GM18870 (cell line): Measurements from ENCODE around the gene PRKCZ.

ENCODE experiments used
- ATAC-seq: cut with Tn5 transposase; IDR thresholded peaks from one replicate; pipeline ENCODE4 v1.9.1; 2021; ENCODE audit warnings: moderate library complexity; ENCODE audit not compliant: unreplicated experiment

PRKCZ gene

GRCh38 chr1:2188336-2188735 is 138.1 kb downstream of the PRKCZ start:
- no peak for ATAC-seq

DNA sequence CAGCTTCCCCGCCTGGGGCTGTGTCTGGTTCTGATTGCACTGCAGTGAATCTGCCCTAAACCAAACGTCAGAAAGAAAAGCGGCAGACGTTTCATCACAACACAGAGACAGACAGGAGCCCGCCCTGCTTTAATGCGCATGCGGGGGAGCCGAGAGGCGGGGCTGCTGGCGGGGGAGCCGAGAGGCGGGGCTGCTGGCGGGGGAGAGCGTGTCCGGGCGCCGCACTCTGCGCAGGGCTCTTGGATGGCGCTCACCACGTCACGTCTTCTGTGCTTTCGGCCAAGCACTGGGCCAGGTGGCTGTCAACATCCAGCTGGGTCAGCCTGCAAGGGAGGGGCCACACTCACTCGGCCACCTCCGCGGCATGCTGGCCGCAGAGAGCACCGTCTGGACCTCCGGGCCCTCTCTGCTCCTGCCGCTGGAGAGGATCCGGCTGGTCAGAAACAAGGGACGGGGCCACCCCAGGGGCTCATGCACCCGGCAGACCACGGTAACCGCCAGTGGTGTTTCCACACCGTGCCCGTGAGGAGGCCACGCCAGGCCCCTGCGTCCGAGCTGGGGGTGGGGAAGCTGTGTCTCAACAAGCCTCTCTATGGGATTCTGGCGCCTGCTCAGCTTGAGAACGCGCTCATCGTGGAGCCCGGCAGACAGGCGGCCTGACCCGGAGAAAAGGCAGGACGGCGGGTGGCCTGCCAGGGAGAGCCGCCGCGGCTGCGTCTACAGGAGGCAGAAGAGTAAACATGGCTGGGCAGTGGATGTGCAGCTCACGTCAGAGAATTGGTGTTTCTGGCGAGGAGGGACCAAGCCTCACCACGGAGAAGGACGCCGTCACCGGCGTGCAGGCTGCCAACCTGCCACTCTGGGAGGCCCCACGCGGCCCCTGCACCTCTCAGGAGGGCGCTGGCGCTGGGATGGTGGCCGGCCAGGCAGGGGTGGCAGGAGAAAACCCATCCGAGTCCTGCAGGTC is 139.5 kb downstream of the PRKCZ start:
- no peak for ATAC-seq

DNA sequence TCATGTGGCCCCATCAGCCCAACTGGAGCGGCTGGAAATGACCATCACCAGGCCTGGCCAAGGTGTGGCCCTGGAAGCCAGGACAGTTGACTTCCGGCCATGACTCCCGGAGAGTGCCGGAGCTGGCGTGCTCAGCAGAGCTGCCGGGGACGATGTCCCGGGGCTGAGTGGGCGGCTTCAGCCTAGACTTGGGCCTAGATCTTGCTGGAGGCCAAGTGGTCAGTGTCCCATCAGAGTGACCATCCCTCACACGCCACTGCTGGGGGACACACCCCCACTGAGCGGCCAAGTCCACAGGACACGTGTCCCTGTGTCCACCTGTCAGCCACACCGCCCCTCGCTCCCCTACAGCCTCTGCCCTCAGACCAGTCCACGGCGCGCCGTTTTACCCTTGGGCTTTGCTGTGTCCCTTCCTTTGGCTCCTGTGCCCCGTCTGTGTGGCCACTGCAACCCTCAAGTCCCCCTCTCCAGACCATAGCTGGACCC is 140.3 kb downstream of the PRKCZ start:
- no peak for ATAC-seq

DNA sequence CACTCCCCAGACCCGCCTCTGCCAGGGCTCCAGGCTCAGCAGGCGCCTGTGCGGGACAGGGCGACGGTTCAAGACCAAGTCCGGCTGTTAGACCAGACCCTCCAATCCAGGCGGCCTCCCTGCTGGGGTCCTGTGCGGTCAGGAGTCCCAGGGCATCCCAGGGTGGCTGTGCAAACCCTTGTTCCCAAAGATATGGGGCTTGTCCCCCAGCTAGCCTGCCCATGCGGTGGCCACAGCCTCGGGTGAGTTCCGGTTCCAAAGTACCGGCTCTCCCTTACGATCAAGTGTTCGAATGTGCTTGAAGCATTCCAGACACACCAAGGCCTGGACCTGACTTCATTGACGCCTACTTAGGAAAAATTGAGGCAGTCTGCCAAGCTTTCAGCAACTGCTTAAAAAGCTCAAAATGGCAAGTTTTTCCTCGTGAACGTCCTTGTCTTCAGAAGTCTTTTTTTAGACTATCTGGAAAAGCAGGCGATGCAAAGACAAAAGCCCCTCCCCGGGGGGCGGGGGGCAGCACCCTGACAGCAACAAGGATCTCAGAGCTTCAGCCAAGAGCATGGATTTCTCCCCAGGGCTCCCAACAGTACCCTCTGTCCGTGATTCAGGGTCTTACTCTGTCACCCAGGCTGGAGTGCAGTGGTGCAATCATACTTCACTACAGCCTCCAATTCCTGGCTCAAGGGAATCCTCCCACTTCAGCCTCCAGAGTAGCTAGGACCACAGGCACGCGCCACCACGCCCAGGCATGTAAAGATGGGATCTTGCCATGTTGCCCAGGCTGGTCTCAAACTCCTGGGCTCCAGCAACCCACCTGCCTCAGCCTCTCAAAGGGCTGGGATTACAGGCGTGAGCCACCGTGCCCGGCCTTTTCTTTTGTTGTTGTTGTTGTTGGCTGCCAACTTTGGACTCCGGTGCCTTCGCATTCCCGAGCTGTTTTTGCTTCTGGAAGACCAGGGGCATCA is 142.1 kb downstream of the PRKCZ start:
- no peak for ATAC-seq

DNA sequence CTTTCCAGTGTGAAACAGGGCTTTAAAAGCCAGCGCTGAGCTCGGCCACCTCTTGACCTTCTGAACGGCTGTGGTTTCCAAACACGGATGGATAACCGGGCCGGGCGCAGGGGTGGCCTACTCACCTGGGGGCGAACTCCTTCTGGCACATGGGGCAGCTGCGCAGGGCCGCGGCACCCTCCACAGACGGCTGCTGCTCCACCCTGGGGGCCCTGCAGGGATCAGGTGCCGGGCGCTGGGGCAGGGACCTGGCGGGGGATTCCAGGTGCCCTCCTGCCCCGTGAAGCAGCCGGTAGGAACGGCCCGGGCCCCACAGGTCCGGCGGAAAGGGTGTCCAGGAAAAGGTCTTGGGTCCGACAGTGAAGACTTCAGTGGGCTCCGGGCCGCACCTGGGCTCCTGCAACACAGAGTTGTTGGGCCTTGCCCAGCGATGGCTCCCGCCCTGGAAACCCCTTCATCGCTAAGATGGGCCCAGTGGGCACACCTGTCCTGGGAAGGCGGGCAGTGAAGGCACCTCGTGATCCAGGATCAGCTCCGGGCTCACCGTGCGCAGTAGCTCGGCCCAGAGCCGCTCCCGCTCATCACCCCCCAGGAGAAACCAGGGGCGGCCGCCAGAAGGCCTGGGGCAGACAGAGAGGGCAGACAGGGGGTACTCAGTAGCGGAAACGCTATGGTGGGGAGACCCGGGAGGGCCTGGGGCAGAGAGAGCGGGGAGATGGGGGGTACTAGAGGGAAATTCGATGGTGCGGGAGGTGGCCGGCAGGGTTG is 143.5 kb downstream of the PRKCZ start:
- ATAC-seq: no peak

DNA sequence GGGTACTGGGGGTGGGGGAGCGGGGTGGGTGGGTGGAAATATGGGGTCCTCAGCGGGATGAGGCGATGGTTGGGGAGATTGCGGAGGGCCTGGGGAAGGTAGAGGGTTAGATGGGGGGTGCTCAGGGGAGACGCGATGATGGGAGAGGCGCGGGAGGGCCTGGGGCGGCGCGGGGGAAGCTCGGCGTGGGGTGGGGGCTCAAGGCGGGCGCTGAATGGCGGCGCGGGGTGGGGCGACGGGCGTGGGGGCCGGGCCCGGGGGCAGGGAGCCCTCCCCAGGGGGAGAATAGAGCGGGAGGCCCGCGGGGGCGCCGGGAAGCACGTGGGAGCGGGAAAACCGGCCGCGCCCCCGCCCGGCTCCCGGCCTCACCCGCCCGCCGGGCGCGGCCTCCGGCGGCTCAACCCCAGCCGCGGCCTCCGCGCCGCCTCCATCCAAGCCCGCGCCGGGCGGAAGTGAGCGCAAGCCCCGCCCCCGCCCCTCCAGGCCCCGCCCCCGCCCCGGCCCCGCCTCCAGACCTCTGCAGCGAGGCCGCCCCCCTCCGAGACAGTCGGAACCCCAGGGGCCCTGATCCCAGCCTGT is 144.2 kb downstream of the PRKCZ start, which contains the start of gene FAAP20:
Gene FAAP20, minus strand, starts transcription at position 454 of the 579 bp plus-strand sequence. Its CDS starts 23 bp downstream, at position 431.
- ATAC-seq: peak; percentile 11

DNA sequence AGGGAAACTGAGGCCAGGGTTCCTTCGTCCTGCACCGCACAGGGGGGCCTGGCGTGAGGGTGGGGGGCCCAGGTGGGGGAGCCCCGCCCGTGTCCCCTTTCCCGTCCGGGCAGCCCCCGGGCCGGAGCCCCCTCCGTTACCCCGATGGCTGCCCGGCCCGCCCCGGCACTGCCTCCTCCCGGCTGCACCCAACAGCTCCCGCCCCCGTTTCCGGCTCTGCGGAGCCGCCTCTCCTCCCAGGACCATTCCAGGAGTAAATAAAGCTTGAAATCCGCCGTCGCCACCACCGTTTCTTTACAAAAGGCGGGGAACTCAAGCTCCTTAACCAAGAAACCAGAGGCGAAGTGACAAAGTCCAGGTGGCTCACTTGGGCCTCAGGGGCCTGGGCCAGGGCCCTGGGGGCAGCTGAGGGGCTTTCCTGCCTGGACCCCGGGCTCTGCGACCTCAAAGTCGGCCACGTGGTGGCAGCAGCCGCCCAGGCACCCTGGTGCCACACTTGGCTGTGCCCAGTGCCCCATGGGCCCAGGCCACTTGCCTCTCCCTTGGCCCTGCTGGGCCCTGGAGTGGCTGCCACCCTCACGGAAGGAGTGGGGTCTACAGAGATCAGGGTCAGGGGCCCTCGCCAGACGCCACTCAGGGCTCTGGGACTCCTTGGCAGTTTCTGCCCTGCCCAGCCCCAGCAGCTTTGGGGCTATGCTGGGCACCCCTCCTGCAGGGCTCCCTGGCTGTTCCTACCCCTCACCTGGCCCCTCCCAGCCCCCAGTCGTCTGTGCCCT is 144.9 kb downstream of the PRKCZ start:
- ATAC-seq: peak; percentile 40

DNA sequence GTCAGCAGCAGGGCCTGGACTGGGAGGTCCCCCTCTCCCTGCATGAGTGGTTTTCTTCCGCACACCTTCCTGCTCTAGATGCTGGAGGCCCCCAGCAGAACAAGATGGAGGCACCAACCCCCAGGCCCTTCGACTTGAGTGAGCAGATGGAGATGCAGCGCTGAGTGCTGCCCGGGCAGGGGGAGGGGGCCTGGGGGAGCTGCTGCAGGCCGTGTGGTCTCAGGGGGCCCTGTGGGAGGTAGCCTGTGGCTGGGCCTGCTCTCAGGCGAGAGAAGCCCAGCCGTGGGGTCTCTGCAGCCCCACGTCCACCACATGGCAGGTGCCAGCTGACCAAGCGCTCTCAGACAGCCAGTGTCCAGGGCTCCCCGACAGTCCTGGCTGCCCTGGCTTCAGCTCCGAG is 145.6 kb downstream of the PRKCZ start:
- ATAC-seq: no peak

DNA sequence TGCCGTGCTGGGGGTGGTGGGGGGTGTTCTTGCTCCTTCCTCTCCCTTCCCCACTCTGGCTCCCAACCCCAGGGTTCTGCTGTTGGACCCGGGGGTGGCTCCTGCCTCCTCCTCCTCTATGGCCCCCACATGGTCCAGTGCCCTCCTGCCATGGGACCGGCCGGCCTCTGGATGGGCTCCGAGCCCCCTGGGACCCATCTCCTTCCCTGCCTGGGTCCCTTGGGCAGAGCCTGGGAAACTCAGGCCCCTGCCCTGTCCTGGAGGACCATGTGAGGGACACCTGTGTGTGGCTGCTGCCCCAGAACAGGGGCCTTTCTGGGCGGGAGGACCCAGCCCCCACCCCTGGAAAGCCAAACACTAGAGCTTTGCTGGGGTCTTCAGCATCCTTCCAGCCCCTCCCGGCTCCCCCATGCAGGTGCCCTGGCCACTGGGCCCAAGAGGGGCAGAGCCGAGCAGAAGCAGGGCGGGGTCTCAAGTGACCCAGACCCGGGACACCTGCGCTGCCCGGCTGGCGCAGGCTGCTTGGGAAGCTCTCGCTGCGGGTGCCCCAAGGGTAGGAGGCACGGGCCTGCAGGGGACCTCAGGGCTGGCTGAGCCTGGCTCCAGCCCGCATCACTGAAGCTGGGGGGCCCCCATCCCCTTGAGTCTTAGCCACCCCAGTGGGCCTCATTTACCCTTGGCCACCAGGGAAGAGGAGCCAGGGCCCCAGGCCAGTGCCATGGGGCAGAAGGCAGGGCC is 146.9 kb downstream of the PRKCZ start:
- ATAC-seq: no peak

DNA sequence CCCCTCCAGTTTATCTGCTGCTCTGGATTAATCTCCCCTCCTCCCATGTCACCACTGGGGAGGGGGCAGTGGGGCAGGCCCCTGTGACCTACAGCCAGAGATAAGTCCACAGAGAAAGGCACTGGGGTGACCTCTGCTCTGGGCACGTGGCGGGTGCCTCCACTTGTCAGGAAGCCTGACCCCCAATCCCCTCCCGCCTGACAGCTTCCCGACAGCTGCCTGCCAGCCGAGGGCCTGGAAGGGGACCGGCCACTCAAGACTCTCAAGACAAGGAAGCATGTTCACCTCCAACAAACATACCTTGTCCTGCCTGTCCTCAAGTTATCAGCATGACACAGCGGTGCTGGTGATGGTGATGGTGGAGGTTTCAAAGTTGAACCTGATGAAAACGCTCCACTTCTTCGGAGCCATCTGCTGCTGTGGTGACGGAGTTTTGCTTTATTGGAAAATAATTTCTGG is 147.5 kb downstream of the PRKCZ start:
- ATAC-seq: no peak

- ATAC-seq: no peak
These were observed 148.4 kb downstream of the PRKCZ start for GRCh38 chr1:2198571-2198970.

- peak; percentile 38 for ATAC-seq
These were observed 149.0 kb downstream of the PRKCZ start for GRCh38 chr1:2199042-2199810.

DNA sequence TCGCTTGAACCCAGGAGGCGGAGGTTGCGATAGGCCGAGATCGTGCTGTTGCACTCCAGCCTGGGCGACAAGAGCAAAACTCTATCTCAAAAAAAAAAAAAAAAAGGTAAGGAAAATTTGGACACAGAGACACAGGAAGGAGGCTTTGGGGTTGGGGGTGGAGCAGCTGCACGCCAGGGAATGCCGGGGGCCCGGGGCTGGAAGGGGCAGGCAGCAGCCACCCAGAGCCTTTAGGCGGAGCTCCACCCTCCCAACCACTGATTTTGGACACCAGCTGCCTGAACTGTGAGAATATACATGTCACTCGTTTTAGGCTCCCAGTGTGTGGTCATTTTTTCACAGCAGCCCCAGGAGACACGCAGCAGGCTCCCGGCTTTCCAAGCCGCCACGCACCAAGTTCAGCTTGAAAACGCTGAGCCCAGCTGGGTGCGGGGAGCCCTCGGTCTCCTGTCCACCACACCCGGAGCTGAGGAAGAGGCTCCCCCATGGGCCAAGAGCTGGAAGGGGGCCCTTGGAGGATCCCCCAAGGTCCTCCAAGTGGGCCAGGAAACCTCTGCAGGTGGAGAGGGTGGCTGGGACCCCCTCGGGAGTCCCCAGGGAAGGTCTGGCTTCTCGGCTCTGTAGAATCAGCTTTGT is 150.2 kb downstream of the PRKCZ start:
- no peak for ATAC-seq

DNA sequence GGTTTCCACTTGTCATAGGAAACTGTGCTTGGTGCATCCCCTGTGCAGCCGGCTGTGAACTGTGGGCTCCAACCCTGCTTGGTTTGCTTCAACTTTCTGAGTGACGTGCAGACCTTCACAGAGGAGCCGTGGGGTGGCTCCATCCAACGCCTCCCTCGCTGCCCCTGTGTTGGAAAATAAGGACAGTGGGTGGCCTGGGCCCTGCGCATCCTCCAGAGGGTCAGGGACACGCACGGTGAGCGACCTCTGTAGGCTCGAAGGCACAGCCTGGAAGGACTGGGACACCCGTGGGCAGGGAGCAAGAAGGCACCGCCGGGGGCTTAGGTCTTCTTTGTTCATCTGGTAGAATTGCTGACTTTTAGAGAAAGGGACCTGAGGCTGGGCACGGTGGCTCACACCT is 150.9 kb downstream of the PRKCZ start:
- no peak for ATAC-seq

- ATAC-seq: no peak
These were observed 151.9 kb downstream of the PRKCZ start for GRCh38 chr1:2202008-2202575.

DNA sequence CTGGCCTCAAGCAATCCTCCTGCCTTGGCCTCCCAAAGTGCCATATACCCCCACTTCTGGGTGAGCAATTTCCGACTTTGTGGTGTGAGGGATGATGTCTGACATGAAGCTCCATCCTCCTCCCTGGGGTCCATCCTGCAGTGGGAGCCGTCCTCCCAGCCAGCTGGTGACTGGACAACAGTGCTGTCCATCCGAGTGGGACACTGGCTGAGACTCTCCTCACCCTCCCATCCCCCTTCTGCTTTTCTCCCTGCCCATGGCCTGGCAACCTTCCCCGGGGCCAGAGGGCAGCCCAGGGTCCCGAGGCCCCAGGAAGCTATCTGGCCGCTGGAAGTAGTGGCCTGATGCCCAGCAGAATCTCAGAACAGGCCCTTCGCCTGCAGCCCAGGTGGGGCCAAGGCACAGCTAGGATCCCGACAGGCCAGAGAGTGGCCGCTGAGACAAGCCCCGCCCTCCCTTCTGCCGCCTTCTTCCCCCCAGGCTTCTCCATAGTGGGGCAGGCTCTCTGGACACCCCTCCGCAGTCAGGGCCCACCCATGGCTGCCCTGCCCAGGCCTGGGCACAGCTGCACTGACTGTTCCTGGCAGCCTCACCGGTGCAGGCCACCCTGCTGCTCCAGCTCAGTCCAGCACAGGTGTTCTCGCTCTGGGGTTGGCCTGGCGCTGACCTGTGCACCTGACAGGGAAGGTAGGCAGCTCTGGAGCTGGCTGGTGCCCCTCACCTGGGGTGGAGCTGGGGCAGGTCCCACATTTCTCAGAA is 152.8 kb downstream of the PRKCZ start:
- no peak for ATAC-seq
